HG02885 (cell line): ENCODE data around the gene PPP2R3A.

Experiments
- ATAC-seq: cut with Tn5 transposase; IDR thresholded peaks from one replicate; pipeline ENCODE4 v1.9.1; 2021; ENCODE audit warnings: mild to moderate bottlenecking; ENCODE audit not compliant: unreplicated experiment, poor library complexity

PPP2R3A gene

GRCh38 chr3:135966271-135966961 is 888 bp downstream of the PPP2R3A start:
- peak; percentile 19 for ATAC-seq

GRCh38 chr3:135966962-135967274 is 1.4 kb downstream of the PPP2R3A start:
- no peak for ATAC-seq

GRCh38 chr3:135967867-135968266 is 2.3 kb downstream of the PPP2R3A start:
- ATAC-seq, result no peak

GRCh38 chr3:135970506-135971116 is 5.1 kb downstream of the PPP2R3A start:
- no peak for ATAC-seq

GRCh38 chr3:135973841-135974240 is 8.3 kb downstream of the PPP2R3A start:
- ATAC-seq, result no peak

GRCh38 chr3:135975053-135975452 is 9.5 kb downstream of the PPP2R3A start:
- ATAC-seq, result no peak

- no peak for ATAC-seq
Measured at GRCh38 chr3:135975536-135975935, 10.0 kb downstream of the PPP2R3A start.

GRCh38 chr3:135980343-135980742 is 14.8 kb downstream of the PPP2R3A start:
- ATAC-seq, result no peak

GRCh38 chr3:135981701-135982403 is 16.3 kb downstream of the PPP2R3A start:
- no peak for ATAC-seq

GRCh38 chr3:135982404-135982761 is 16.9 kb downstream of the PPP2R3A start:
- ATAC-seq, result no peak

GRCh38 chr3:135982922-135983581 is 17.5 kb downstream of the PPP2R3A start:
- no peak for ATAC-seq

GRCh38 chr3:135987661-135988060 is 22.1 kb downstream of the PPP2R3A start:
- no peak for ATAC-seq

- no peak for ATAC-seq
Measured at GRCh38 chr3:135989242-135989641, 23.7 kb downstream of the PPP2R3A start.

- ATAC-seq, result no peak
Measured at GRCh38 chr3:135990903-135991302, 25.4 kb downstream of the PPP2R3A start.

GRCh38 chr3:135991621-135992020 is 26.1 kb downstream of the PPP2R3A start:
- ATAC-seq, result no peak

- ATAC-seq, result no peak
Measured at GRCh38 chr3:135992072-135992471, 26.5 kb downstream of the PPP2R3A start.

- ATAC-seq, result no peak
Measured at GRCh38 chr3:135994708-135995337, 29.3 kb downstream of the PPP2R3A start.

GRCh38 chr3:135995766-135996165 is 30.2 kb downstream of the PPP2R3A start:
- ATAC-seq, result no peak

GRCh38 chr3:135997554-135998320 is 32.2 kb downstream of the PPP2R3A start:
- no peak for ATAC-seq

GRCh38 chr3:136008221-136008620 is 42.7 kb downstream of the PPP2R3A start:
- no peak for ATAC-seq
